GM12892 (cell line): Measurements from ENCODE around the gene SEPTIN14.
"Not testable (repeated sequence)": the region's sequence is repeated elsewhere in the genome, so short reads cannot be mapped to it uniquely, and the experiment has no call there.

Experiments used
- DNase-seq: peaks from one replicate; pipeline ENCODE4 v3.0.0; 2011; ENCODE audit not compliant: insufficient read length
- FAIRE-seq: peaks from 2 replicates; lab custom pipeline; 2011; peaks lifted over from hg19 to GRCh38; lab: Jason Lieb, UNC
- POLR2A ChIP-seq: IDR thresholded peaks from 2 replicates; pipeline ENCODE4 v1.6.1; 2011; ENCODE audit warnings: low read depth, low read length, control low read depth
- POLR2AphosphoS5 ChIP-seq: IDR thresholded peaks from 2 replicates; pipeline ENCODE4 v1.6.1; 2011; ENCODE audit warnings: low read depth, low read length, control low read depth
- TAF1 ChIP-seq: IDR thresholded peaks from 2 replicates; pipeline ENCODE4 v1.6.1; 2011; ENCODE audit warnings: low read depth, mild to moderate bottlenecking, control low read depth, low read length, borderline replicate concordance

SEPTIN14 gene

DNA sequence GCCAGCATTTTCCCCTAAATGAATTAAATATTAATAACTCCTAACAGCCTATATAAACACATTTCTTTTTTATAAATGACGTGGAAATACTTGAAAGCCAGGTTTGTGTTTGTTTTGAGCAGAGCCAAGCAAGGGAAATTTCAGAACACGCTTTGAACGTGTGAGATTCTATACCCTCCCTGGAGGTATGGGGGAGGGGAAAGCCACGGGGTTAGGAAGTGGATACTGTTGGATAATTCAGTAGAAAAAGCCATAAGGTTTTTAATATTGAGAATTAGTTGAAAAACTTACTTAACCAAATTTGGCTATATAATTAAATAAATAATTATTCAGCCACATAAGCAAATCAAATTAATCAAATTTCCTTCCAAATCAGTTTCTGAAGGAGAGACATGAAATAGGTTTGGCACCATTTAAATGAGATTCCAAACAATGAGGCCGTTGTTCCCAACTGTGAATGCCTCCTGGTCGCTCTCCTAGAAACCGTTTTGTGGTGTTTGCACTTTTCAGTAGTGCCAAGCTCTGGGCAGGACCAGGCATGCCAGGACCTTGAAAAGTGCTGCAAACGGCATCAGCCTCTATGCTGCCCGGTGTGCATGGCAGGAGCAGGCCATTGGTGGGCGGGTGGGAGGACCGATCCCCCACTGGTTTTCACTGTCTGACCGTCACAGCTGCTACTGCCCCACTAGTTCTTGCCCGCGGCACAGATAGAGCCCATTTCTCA lies 88.1 kb downstream of the SEPTIN14 start:
- TF ChIP-seq POLR2AphosphoS5 = no peak
- no peak for TF ChIP-seq POLR2A
- no peak for TF ChIP-seq TAF1
- no peak for DNase-seq
- no peak for FAIRE-seq

DNA sequence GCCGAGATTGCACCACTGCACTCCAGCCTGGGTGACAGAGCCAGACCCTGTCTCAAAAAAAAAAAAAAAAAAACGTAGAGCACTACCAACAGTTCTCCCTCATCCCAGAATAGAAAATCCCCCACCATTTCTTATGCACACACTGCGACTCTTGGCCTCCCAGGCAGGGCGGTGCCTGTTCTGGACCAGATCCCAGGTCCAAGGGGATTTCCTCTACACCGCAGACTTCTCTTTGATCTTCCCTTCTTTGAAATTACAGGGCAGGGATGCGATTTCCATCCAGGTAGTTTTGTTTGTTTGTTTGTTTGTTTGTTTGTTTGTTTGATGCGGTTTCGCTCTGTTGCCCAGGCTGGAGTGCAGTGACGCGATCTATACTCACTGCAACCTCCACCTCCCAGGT lies 91.8 kb downstream of the SEPTIN14 start:
- DNase-seq (no peak), FAIRE-seq (no peak)
- TF ChIP-seq TAF1 (no peak), POLR2A (no peak), POLR2AphosphoS5 (no peak)

DNA sequence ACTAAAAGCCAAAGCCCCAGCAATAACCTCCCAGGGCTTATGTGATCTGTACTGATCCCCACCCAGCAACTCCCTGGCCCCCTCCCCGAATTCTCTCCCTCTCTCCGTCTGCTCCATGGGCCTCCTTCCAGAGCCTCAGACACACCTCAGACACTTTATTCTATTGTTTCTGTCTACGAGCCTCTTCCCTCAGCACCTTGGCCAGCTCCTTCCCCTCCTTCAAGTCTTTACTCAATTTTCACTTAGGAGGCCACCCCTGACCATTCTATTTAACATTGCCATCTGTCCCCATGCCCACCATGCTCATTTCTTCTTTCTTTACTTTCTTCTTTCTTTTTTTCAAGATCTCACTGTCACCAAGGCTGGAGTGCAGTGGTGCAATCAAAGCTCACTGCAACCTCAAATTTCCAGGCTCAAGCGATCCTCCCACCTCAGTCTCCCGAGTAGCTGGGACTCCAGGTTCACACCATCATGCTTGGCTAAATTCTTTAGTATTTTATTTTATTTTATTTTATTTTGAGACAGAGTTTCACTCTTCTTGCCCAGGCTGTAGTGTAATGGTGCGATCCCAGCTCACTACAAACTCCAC lies 109.2 kb downstream of the SEPTIN14 start:
- not testable (repeated sequence) for FAIRE-seq, DNase-seq

DNA sequence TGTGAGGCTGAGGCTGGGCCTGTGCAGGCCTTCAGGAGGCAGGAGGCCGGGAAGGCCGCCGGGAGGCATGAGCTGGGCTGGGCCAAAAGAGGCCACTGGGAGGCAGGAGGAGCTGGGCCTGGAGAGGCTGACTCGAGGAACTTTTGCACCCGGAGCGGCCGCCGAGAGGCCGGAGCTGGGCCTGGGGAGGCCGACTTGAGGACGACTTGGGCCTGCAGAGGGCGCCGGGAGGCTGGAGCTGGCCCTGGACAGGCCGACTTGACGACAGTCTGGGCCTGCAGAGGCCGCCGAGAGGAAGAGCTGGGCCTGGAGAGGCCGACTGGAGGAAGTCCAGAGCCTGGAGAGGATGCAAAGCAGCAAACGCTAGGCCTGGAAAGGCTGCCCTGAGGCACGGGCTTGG lies 117.8 kb downstream of the SEPTIN14 start:
- DNase-seq, FAIRE-seq: not testable (repeated sequence)
